Retinal pigment epithelial cell (primary cell): ENCODE results near the gene IDI2.
"Not testable (repeated sequence)": the region's sequence is repeated elsewhere in the genome, so short reads cannot be mapped to it uniquely, and the experiment has no call there.

Source experiments
- DNase-seq: peaks from one replicate; pipeline ENCODE4 v3.0.0-alpha.2; 2010; ENCODE audit warnings: low read depth
- H3K4me3 ChIP-seq: 2 replicates; pipeline ENCODE4 v1.5.1; 2011; ENCODE audit warnings: mild to moderate bottlenecking, low read length, control low read depth, moderate library complexity
- CTCF ChIP-seq: conservative IDR thresholded peaks from 2 replicates; pipeline ENCODE4 v1.5.1; 2011; ENCODE audit warnings: low read depth, low read length, control low read depth, inconsistent platforms

The IDI2 gene

DNA sequence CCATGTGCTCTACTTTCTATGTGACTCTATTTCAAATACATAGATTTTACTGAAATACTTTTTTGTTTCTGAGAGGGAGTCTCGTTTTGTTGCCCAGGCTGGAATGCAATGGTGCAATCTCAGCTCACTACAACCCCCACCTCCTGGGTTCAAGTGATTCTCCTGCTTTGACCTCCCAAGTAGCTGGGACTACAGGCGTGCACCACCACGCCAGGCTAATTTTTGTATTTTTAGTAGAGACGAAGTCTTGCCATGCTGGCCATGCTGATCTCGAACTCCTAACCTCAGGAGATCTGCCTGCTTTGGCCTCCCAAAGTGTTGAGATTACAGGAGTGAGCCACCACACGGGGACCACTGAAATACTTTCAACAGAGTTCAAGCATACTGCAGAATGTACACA, 19.8 kb upstream of the IDI2 start:
- DNase-seq, result no peak
- no peak for TF ChIP-seq CTCF
- peak overlapping the region; percentile 50 for H3K4me3 ChIP-seq

DNA sequence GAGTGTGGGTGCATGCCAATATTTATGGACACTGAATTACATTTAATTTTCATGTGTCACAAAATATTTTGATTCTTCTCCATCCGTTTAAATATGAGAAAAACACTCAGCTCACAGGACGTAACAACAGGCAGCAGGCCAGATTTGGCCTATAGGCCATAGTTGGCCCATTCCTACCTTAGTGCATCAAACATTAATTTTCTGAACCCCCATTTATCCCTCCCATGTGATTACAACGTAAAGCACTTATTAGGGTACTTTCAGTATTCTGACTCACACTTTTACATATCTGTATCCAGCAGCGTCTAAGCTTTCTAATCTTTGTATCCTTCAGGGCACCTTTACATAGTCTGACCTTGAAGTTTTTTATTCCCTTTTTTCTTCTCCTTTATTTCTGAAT, 19.3 kb upstream of the IDI2 start:
- peak overlapping the region; percentile 50 for H3K4me3 ChIP-seq
- TF ChIP-seq CTCF, result no peak
- DNase-seq, result no peak

DNA sequence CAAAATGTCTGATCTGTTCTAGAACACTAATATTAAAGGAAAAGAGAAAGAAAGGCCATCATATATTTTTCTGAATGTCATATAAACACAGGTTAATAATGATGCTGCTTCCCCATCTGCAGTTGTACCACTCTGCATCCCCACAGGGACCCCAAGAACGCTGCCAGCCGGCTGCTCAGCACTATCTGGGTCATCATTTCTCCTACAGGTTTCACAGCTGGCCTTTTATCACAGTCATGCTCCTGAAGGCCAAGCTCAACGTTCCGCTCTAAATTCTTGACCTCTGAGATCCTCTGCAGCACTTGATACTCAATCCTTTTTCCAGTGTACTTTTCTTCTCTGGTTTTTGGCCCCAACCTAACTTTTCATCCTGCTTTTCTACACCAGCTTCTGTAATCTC, 18.5 kb upstream of the IDI2 start:
- peak overlapping the region; percentile 50 for H3K4me3 ChIP-seq

GRCh38 chr10:1043532-1043995, 17.9 kb upstream of the IDI2 start:
- no peak for TF ChIP-seq CTCF
- H3K4me3 ChIP-seq, result no peak overlapping the region
- DNase-seq, result no peak

More for the DNA sequence above, 18.5 kb upstream of the IDI2 start:
- DNase-seq, result no peak
- no peak for TF ChIP-seq CTCF

DNA sequence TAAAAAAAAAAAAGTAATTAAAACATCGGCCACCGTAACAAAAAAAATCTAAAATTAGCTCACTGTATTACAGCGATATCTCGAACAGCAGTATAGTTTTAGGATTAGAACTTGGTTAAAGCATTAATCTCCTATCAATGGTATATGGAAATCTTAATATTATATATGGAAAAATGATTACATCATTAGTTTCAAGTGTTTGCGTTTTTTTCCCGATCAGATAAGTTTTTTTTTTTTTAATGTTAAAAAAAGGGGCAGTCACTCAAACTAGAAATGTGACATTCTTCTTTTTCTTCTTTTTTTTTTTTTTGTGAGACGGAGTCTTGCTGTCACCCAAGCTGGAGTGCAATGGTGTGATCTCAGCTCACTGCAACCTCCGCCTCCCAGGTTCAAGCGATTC, 15.9 kb upstream of the IDI2 start:
- DNase-seq, result no peak
- no peak for TF ChIP-seq CTCF
- H3K4me3 ChIP-seq, result no peak overlapping the region

DNA sequence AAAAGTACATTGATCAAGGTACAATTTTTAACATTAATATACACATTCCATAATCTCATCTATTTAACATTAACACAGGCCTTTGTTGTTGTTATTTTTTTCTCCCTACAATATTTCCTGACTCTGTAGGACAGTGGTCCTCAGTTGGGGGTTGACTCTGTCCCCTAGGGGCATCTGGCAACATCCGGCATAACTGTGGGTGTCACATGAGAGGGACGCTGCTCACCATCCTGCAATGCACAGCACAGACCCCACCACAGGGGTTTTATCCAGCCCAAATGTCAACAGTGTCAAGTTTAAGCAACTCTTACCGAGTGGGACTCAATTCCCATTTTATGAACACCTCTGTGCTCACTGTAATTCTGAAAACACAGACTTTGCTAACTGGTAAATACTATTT, 14.5 kb upstream of the IDI2 start:
- no peak overlapping the region for H3K4me3 ChIP-seq
- TF ChIP-seq CTCF, result no peak
- no peak for DNase-seq

GRCh38 chr10:1038769-1039168, 13.1 kb upstream of the IDI2 start:
- H3K4me3 ChIP-seq, DNase-seq: not testable (repeated sequence)

DNA sequence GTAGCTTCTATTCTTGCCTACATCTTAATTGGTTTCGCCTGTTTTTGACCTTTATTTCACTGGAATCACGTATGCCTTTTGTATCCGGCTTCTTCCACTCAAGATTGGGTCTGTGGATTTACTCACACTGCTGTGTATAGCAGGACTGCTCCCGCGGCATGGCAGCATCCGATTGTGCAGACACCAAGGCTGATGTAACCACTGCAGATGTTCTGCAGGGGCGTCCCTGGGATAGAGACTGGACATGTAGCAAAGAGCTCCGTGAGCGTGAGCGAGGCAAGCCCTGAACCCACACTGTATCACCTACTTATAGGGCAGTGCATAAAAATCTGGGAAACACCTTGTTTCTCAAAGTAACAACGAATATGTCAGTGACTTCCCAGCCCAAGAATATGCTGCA, 11.4 kb upstream of the IDI2 start:
- H3K4me3 ChIP-seq, result no peak overlapping the region
- DNase-seq, result no peak
- no peak for TF ChIP-seq CTCF
